MM.1S (cell line): Measurements from ENCODE around the gene OBSL1.

Experiments used
- CTCF ChIP-seq: fragments of 300-600 bp; sonication (generic); IDR thresholded peaks from 2 replicates; pipeline ENCODE4 v1.5.1; 2016; ENCODE audit warnings: antibody characterized with exemption, low read length, mixed read lengths
- EZH2 ChIP-seq: fragments of 300-600 bp; sonication (generic); optimal IDR thresholded peaks from 2 replicates; pipeline ENCODE3; 2017; ENCODE audit warnings: low read depth, mild to moderate bottlenecking, antibody characterized with exemption, low read length, mixed read lengths
- EZH2phosphoT487 ChIP-seq: fragments of 300-600 bp; sonication (generic); IDR thresholded peaks from 2 replicates; pipeline ENCODE4 v1.6.1; 2018; ENCODE audit warnings: antibody characterized with exemption, low read length

GRCh38 chr2:219598308-219599078, 27.2 kb upstream of the OBSL1 start:
- TF ChIP-seq CTCF (no peak), EZH2 (no peak), EZH2phosphoT487 (no peak)
